Right atrium auricular region (tissue), 2 donors: Measurements from ENCODE around the gene TMIGD2. TPM values are rescaled to one million over a fixed set of nuclear protein-coding genes. Genes with fewer than 3 reads are reported as not detected.
A peak's percentile ranks its signal among the peaks of the same experiment; 100 is the strongest.

Experiments used
- DNase-seq: peaks from one replicate; pipeline ENCODE4 v3.0.0-alpha.2; 2019; ENCODE audit warnings: low spot score
- H3K27ac ChIP-seq, 2 donors: fragments of 200-600 bp; sonication (generic); 1 replicate in 1 of 2; 2 replicates in 1 of 2; pipeline ENCODE4 v1.5.1; 2016 to 2019
- H3K27me3 ChIP-seq, 2 donors: fragments of 200-600 bp; sonication (generic); one replicate each; pipeline versions ENCODE4 v1.5.1 to v1.6.0; 2017 to 2019
- H3K36me3 ChIP-seq: fragments of 200-600 bp; sonication (generic); one replicate; pipeline ENCODE4 v1.5.1; 2016
- H3K4me1 ChIP-seq, 2 donors: fragments of 200-600 bp; sonication (generic); one replicate each; pipeline versions ENCODE4 v1.5.1 to v1.6.0; 2017 to 2019
- H3K4me3 ChIP-seq, 2 donors: fragments of 200-600 bp; sonication (generic); 1 replicate in 1 of 2; 2 replicates in 1 of 2; pipeline ENCODE4 v1.5.1; 2017 to 2019; ENCODE audit warnings: mild to moderate bottlenecking in 1 of 2, moderate library complexity in 1 of 2
- H3K9me3 ChIP-seq, 2 donors: fragments of 200-600 bp; sonication (generic); one replicate each; pipeline ENCODE4 v1.5.1; 2019
- CTCF ChIP-seq, 2 donors: fragments of 200-600 bp; sonication (generic); IDR thresholded peaks; one replicate each; pipeline ENCODE4 v1.5.1; 2019; ENCODE audit warnings: antibody characterized with exemption in 2 of 2
- total RNA-seq, 2 donors: library from RNA; depleted of rRNA; stranded (reverse); fragments of >200 nt; gene quantifications; one replicate each; pipeline ENCODE4 v1.1.0, GENCODE V29; 2016

TMIGD2 gene
- total RNA-seq, 2 donors from 2014 or later, result 0.28 TPM; not detected in 1

GRCh38 chr19:4267101-4267900 is 34.9 kb downstream of the TMIGD2 start:
- H3K36me3 ChIP-seq, result peaks cover 35% of the 10 kb centered on the region

GRCh38 chr19:4266253-4267000 is 35.8 kb downstream of the TMIGD2 start:
- Histone ChIP-seq H3K4me3 (no peak overlapping the region), H3K27ac (no peak overlapping the region), H3K4me1 (peaks cover 0 to 3% of the 10 kb centered on the region in 2 donors), H3K27me3 (no peaks in the 10 kb centered on the region), H3K9me3 (no peaks in the 10 kb centered on the region), H3K36me3 (peaks cover 41% of the 10 kb centered on the region)
- no peak for DNase-seq
- TF ChIP-seq CTCF (IDR thresholded peaks at IDR 0.05), result no peak

More at GRCh38 chr19:4267101-4267900, 34.9 kb downstream of the TMIGD2 start:
- H3K4me3 ChIP-seq, result no peak overlapping the region
- no peaks in the 10 kb centered on the region for H3K27me3 ChIP-seq
- DNase-seq, result no peak
- H3K27ac ChIP-seq, result no peak overlapping the region
- no peaks in the 10 kb centered on the region for H3K9me3 ChIP-seq
- peak; percentile 84 to 90 for TF ChIP-seq CTCF (IDR thresholded peaks at IDR 0.05)
- H3K4me1 ChIP-seq, result peaks cover 0 to 3% of the 10 kb centered on the region in 2 donors

- no peak overlapping the region for H3K4me3 ChIP-seq
- no peak for DNase-seq
- no peak overlapping the region for H3K27ac ChIP-seq
- H3K9me3 ChIP-seq, result no peaks in the 10 kb centered on the region
- H3K36me3 ChIP-seq, result peaks cover 57% of the 10 kb centered on the region
- H3K27me3 ChIP-seq, result no peaks in the 10 kb centered on the region
- peaks cover 0 to 3% of the 10 kb centered on the region in 2 donors for H3K4me1 ChIP-seq
- TF ChIP-seq CTCF (IDR thresholded peaks at IDR 0.05), result no peak
These were observed 37.4 kb downstream of the TMIGD2 start for GRCh38 chr19:4264812-4265211.

- DNase-seq, result no peak
- Histone ChIP-seq H3K36me3 (peaks cover 70% of the 10 kb centered on the region), H3K4me3 (no peak overlapping the region)
These were observed 41.5 kb downstream of the TMIGD2 start for GRCh38 chr19:4260613-4261191.

GRCh38 chr19:4258181-4258580 is 44.0 kb downstream of the TMIGD2 start:
- Histone ChIP-seq H3K9me3 (peaks cover 0 to 12% of the 10 kb centered on the region in 2 donors), H3K36me3 (peaks cover 86% of the 10 kb centered on the region), H3K4me3 (no peak overlapping the region), H3K27me3 (no peaks in the 10 kb centered on the region), H3K27ac (no peak overlapping the region), H3K4me1 (no peaks in the 10 kb centered on the region)
- DNase-seq, result no peak
- no peak for TF ChIP-seq CTCF (IDR thresholded peaks at IDR 0.05)

More at GRCh38 chr19:4260613-4261191, 41.5 kb downstream of the TMIGD2 start:
- peaks cover 0 to 4% of the 10 kb centered on the region in 2 donors for H3K9me3 ChIP-seq
- no peaks in the 10 kb centered on the region for H3K4me1 ChIP-seq
- no peak for TF ChIP-seq CTCF (IDR thresholded peaks at IDR 0.05)
- no peak overlapping the region for H3K27ac ChIP-seq
- H3K27me3 ChIP-seq, result no peaks in the 10 kb centered on the region
